GM19193 (cell line): ENCODE results near the gene THSD7A.

Experiments
- POLR2A ChIP-seq: IDR thresholded peaks from 4 replicates; pipeline ENCODE4 v1.6.1; 2011; ENCODE audit not compliant: insufficient read depth, insufficient read length; ENCODE audit errors: extremely low read depth

Gene THSD7A

GRCh38 chr7:11831736-11832495 lies at the start of gene THSD7A:
TSS of gene THSD7A (minus strand) at chr7:11832198. CDS start at chr7:11831946, 252 bp downstream.
- no peak for TF ChIP-seq POLR2A

GRCh38 chr7:11881680-11882079 lies 49.7 kb upstream of the THSD7A start:
- TF ChIP-seq POLR2A = no peak

- TF ChIP-seq POLR2A = no peak
Measured at GRCh38 chr7:11875635-11876034, 43.6 kb upstream of the THSD7A start.

- no peak for TF ChIP-seq POLR2A
Measured at GRCh38 chr7:11865671-11866070, 33.7 kb upstream of the THSD7A start.

- no peak for TF ChIP-seq POLR2A
Measured at GRCh38 chr7:11858622-11859302, 26.8 kb upstream of the THSD7A start.

- TF ChIP-seq POLR2A = no peak
Measured at GRCh38 chr7:11858026-11858425, 26.0 kb upstream of the THSD7A start.

- no peak for TF ChIP-seq POLR2A
Measured at GRCh38 chr7:11848251-11848650, 16.3 kb upstream of the THSD7A start.

GRCh38 chr7:11847336-11847735 lies 15.3 kb upstream of the THSD7A start:
- no peak for TF ChIP-seq POLR2A

GRCh38 chr7:11846361-11846955 lies 14.5 kb upstream of the THSD7A start:
- TF ChIP-seq POLR2A = no peak

- no peak for TF ChIP-seq POLR2A
Measured at GRCh38 chr7:11843113-11843765, 11.2 kb upstream of the THSD7A start.

- no peak for TF ChIP-seq POLR2A
Measured at GRCh38 chr7:11841657-11842056, 9.7 kb upstream of the THSD7A start.

- no peak for TF ChIP-seq POLR2A
Measured at GRCh38 chr7:11835260-11835659, 3.3 kb upstream of the THSD7A start.

- no peak for TF ChIP-seq POLR2A
Measured at GRCh38 chr7:11833431-11833830, 1.4 kb upstream of the THSD7A start.

GRCh38 chr7:11831156-11831735 lies 752 bp downstream of the THSD7A start:
- TF ChIP-seq POLR2A = no peak

GRCh38 chr7:11830582-11831155 lies 1.3 kb downstream of the THSD7A start:
- no peak for TF ChIP-seq POLR2A
